T-helper 17 cell (primary cell): ENCODE data around the gene CD200. TPM values are rescaled to one million over a fixed set of nuclear protein-coding genes. Genes with fewer than 3 reads are reported as not detected.
A peak's percentile ranks its signal among the peaks of the same experiment; 100 is the strongest.
"Not testable (repeated sequence)": the region's sequence is repeated elsewhere in the genome, so short reads cannot be mapped to it uniquely, and the experiment has no call there.

Experiments
- ATAC-seq: fragments of 150-1000 bp; cut with Tn5 transposase; 2 replicates; pipeline ENCODE4 v1.10.0; 2021; ENCODE audit warnings: mild to moderate bottlenecking, moderate library complexity
- DNase-seq, 3 donors: peaks; one replicate each; pipeline versions ENCODE4 v3.0.0 to v3.0.0-alpha.2; 2020 to 2021
- H3K9me3 ChIP-seq: one replicate; pipeline ENCODE4 v1.7.0; 2013; ENCODE audit warnings: low read length, mild to moderate bottlenecking; ENCODE audit not compliant: control insufficient read depth, poor library complexity, severe bottlenecking
- H3K27ac Mint-ChIP-seq: one replicate; pipeline ENCODE4 v1.8.0; 2022; ENCODE audit warnings: mild to moderate bottlenecking, moderate library complexity, mixed read lengths
- H3K27me3 Mint-ChIP-seq: one replicate; pipeline ENCODE4 v1.8.0; 2022; ENCODE audit warnings: mixed read lengths
- H3K36me3 Mint-ChIP-seq: one replicate; pipeline ENCODE4 v1.8.0; 2022; ENCODE audit warnings: low read depth, mixed read lengths
- H3K4me1 Mint-ChIP-seq: one replicate; pipeline ENCODE4 v1.8.0; 2022; ENCODE audit warnings: mild to moderate bottlenecking, mixed read lengths
- H3K4me3 Mint-ChIP-seq: one replicate; pipeline ENCODE4 v1.8.0; 2022; ENCODE audit warnings: mild to moderate bottlenecking, moderate library complexity, mixed read lengths
- total RNA-seq, 4 donors: library from RNA in 2 of 4; stranded (reverse) in 2 of 4; gene quantifications; one replicate each; pipeline ENCODE4 v1.2.3 and lab custom pipeline; 2022 to 2026

CD200 gene
- total RNA-seq, 2 donors from 2014 or later, result 1.7 to 2.8 TPM

DNA sequence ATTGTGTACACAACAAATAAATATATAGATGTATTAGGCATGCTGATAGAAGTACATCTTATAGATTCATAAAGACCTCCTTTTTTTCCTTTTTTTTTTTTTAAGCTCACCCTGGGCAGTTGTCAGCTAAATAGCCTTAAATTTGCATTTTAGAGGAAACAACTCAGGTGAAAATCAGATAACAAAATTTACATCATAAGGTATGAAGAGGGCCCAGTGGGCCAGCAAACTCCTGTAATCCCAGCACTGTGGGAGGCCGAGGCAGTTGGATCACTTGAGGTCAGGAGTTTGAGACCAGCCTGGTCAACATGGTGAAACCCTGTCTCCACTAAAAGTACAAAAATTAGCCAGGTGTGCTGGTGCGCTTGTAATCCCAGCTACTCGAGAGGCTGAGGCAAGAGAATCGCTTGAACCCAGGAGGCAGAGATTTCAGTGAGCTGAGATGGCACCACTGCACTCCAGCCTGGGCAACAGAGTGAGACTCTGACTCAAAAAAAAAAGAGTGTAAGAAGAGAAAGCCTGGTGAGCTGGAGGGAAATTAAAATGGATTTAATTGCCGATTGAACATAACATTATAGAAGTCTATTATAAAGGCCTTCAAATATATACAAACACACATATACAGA lies 72.1 kb downstream of the CD200 start:
- not testable (repeated sequence) for H3K36me3 Mint-ChIP-seq, DNase-seq, H3K27ac Mint-ChIP-seq, H3K4me3 Mint-ChIP-seq, H3K27me3 Mint-ChIP-seq, H3K9me3 ChIP-seq, H3K4me1 Mint-ChIP-seq, ATAC-seq

DNA sequence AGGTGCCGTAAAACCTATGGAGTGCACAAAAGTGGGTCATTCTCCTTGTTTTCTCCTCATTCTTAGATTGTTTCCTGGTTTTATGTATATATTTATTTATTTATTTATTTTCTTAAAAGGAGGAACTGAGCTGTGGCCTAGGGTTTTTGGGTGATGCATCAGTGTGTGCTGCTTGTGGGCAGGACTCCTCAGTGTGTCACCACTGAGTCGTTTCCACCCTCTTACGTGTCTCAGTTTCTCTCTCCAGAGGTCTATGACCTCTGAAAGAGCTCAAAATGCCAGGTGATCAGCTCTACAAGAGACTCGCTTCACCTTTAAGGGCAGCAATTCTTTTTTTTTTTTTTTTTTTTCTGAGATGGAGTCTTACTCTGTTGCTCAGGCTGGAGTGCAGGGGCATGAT lies 72.9 kb downstream of the CD200 start:
- Mint-ChIP-seq H3K4me1 (peaks cover 2% of the 10 kb centered on the region), H3K27me3 (peaks cover 5% of the 10 kb centered on the region), H3K36me3 (peaks cover 2% of the 10 kb centered on the region), H3K4me3 (no peak overlapping the region), H3K27ac (no peak overlapping the region)
- ATAC-seq, result no peak
- no peak for DNase-seq
- H3K9me3 ChIP-seq, result no peaks in the 10 kb centered on the region

DNA sequence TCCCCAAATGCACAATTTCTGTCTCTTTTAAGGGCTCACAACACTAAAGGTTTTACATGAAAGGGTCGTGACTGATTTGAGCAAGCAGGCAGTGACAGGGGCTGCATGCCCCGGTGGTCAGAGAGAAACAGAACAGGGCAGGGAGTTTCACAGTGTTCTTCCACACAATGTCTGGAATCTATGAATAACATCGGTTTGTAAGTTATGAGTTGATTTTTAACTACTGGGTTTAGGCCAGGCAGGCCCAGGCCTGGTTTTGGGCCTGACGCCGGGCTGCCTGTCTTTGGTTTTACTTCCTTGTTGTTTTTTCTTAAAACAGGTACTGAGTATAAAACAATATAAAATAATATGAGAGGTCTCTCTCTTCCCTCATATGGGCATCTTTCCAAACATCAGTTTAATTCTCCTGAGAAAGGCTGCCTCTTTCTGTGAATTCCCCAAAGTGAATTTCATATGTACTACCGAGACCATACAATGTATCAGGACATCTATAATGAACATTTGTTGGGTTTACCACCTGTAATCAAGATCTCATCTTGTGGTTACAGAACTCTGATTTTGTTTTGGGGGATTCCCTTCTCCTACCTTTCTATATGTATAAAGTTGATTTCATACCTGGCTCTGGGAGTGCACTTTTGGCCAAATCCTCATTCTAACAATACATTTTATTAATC lies 74.4 kb downstream of the CD200 start:
- Mint-ChIP-seq H3K4me3 (no peak overlapping the region), H3K36me3 (peaks cover 2% of the 10 kb centered on the region), H3K27ac (no peak overlapping the region), H3K4me1 (peaks cover 8% of the 10 kb centered on the region), H3K27me3 (peaks cover 10% of the 10 kb centered on the region)
- ATAC-seq, result peak; percentile 48
- no peaks in the 10 kb centered on the region for H3K9me3 ChIP-seq
- DNase-seq, result no peak

DNA sequence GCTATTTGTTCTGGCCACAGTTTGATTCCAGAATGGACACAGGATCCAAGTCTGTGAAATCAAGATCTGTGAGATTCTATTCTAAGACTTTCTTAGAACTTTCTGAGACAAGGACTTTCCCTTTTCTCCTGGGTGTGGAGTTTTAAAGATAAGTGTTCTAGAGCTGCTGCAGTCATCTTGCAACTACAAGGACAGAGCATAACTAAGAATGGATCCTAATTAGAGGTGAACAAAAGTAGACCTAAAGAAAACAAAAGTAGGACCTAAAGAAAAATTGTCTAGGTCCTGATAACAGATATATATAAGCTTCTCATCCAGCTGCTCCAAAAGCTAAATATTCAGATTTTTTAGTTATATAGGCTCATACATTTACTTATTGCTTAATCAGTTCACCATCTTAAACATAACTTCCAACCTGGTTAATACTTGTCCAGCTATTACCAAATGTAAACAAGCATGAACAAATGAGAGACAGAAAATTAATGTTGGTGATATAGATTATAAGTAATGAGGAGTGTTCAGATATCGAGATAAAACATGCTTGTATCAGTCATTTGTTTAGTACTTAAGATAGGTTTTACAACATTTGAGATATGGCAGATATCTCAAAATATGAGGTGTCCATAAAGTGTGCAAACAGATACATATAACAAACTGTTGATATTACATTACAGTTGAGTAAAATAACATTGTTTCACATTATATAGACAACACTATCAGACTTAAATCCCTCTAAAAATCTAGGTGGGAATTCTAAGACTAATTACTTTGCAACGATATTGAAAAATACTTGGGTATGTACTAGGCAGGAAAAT lies 75.1 kb downstream of the CD200 start:
- H3K27ac Mint-ChIP-seq, result no peak overlapping the region
- no peak for ATAC-seq
- peaks cover 16% of the 10 kb centered on the region for H3K27me3 Mint-ChIP-seq
- no peak for DNase-seq
- no peaks in the 10 kb centered on the region for H3K9me3 ChIP-seq
- no peak overlapping the region for H3K4me3 Mint-ChIP-seq
- H3K36me3 Mint-ChIP-seq, result peaks cover 6% of the 10 kb centered on the region
- peaks cover 10% of the 10 kb centered on the region for H3K4me1 Mint-ChIP-seq

DNA sequence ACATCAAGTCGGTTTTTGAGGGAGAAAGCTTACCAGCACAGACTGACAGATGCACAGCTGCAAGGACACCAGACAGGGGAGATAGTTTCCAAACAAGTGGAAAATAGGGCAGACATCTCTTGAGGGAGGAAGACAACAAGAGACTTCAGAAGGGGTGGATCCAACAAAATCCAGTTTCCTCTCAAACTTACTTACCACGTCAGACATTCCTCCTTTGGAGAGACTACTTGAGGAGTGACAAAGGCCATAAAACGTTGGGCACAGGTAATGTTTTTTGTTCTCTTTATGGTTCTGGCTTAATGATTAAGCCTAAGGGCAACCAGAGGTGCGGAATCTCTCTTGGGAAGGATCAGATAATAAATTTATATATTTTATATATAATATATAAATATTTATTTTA lies 76.1 kb downstream of the CD200 start:
- Mint-ChIP-seq H3K4me3 (no peak overlapping the region), H3K27me3 (peaks cover 22% of the 10 kb centered on the region), H3K4me1 (peaks cover 10% of the 10 kb centered on the region), H3K27ac (no peak overlapping the region), H3K36me3 (peaks cover 7% of the 10 kb centered on the region)
- ATAC-seq, result no peak
- no peaks in the 10 kb centered on the region for H3K9me3 ChIP-seq
- DNase-seq, result no peak

DNA sequence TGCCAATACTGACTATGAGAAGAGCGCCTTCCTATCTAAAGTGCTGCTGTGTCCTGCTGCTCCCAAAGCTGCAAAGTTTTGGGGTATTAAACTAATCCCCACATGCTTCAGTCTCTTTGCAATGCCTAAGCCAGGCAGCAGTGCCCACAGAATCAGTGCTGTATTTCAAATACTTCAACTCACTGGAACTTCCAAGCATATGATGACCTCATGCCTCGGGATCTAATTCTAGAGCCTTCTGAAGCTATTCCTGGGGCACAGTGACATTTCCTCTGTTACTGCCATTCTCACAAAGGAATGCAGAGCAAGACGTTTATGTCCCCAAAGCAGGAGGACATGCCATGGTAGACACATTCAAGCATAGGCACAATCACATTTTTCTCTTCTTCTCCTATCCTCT lies 78.5 kb downstream of the CD200 start:
- H3K36me3 Mint-ChIP-seq, result peaks cover 9% of the 10 kb centered on the region
- ATAC-seq (no peak), DNase-seq (no peak)
- H3K27ac Mint-ChIP-seq, result no peak overlapping the region
- H3K27me3 Mint-ChIP-seq, result peaks cover 22% of the 10 kb centered on the region
- no peaks in the 10 kb centered on the region for H3K9me3 ChIP-seq
- H3K4me3 Mint-ChIP-seq, result no peak overlapping the region
- peaks cover 10% of the 10 kb centered on the region for H3K4me1 Mint-ChIP-seq

Other genes starting within 250 kb of the CD200 start
- gene C3orf52, start 246.8 kb upstream of the CD200 start, total RNA-seq, result 1 to 10 TPM; 2.0 to 4.1 TPM
- 10 to 100 TPM; 14.2 to 21.2 TPM for gene GCSAM, start 199.9 kb upstream of the CD200 start, total RNA-seq
- gene SLC9C1, start 38.9 kb upstream of the CD200 start, total RNA-seq, result not detected
- gene BTLA, start 166.3 kb downstream of the CD200 start, total RNA-seq, result 10 to 100 TPM in 1 of 2 donors, 1 to 10 TPM in 1; 9.4 to 16.0 TPM
- 10 to 100 TPM; 45.9 to 46.2 TPM for gene ATG3, start 228.8 kb downstream of the CD200 start, total RNA-seq
- gene SLC35A5, start 228.9 kb downstream of the CD200 start, total RNA-seq, result 1 to 10 TPM; 7.6 to 8.6 TPM